Activated naive CD4-positive, alpha-beta T cell treated with anti-CD3 and anti-CD28 coated beads for 36 hours (primary cell): Measurements from ENCODE around the gene FAM163A. TPM values are rescaled to one million over a fixed set of nuclear protein-coding genes. Genes with fewer than 3 reads are reported as not detected.
"Not testable (repeated sequence)": the region's sequence is repeated elsewhere in the genome, so short reads cannot be mapped to it uniquely, and the experiment has no call there.

ENCODE experiments used
- CTCF ChIA-PET: fragments of 350-600 bp; sonication (Branson Sonifier 250); formaldehyde crosslinking; loops from one replicate; lab custom pipeline; 2021; ENCODE audit warnings: antibody characterized with exemption; lab: Charles Lee
- DNase-seq: peaks from one replicate; pipeline ENCODE4 v3.0.0-alpha.2; 2020
- H3K27ac Mint-ChIP-seq: one replicate; pipeline ENCODE4 v1.8.0; 2021; ENCODE audit warnings: mild to moderate bottlenecking, mixed read lengths
- H3K27me3 Mint-ChIP-seq: one replicate; pipeline ENCODE4 v1.8.0; 2021; ENCODE audit warnings: low read depth, mixed read lengths
- H3K36me3 Mint-ChIP-seq: one replicate; pipeline ENCODE4 v1.8.0; 2021; ENCODE audit warnings: low read depth, mixed read lengths
- H3K4me1 Mint-ChIP-seq: one replicate; pipeline ENCODE4 v1.8.0; 2021; ENCODE audit warnings: low read depth, mixed read lengths
- H3K4me3 Mint-ChIP-seq: one replicate; pipeline ENCODE4 v1.8.0; 2021; ENCODE audit warnings: mild to moderate bottlenecking, moderate library complexity, mixed read lengths
- H3K9me3 Mint-ChIP-seq: one replicate; pipeline ENCODE4 v1.8.0; 2021; ENCODE audit warnings: mixed read lengths
- intact Hi-C: fragments of 100-400 bp; cut with micrococcal nuclease; formaldehyde crosslinking; loops from one replicate; pipeline ENCODE4 v1.15.1; 2023
- total RNA-seq, 2 experiments: library from RNA; stranded (reverse); gene quantifications; one replicate each; pipeline ENCODE4 v1.2.3, GENCODE V29; 2021

FAM163A gene
- under 1 TPM in 1 of 2 experiments, not detected in 1; 0.10 TPM for total RNA-seq

DNA sequence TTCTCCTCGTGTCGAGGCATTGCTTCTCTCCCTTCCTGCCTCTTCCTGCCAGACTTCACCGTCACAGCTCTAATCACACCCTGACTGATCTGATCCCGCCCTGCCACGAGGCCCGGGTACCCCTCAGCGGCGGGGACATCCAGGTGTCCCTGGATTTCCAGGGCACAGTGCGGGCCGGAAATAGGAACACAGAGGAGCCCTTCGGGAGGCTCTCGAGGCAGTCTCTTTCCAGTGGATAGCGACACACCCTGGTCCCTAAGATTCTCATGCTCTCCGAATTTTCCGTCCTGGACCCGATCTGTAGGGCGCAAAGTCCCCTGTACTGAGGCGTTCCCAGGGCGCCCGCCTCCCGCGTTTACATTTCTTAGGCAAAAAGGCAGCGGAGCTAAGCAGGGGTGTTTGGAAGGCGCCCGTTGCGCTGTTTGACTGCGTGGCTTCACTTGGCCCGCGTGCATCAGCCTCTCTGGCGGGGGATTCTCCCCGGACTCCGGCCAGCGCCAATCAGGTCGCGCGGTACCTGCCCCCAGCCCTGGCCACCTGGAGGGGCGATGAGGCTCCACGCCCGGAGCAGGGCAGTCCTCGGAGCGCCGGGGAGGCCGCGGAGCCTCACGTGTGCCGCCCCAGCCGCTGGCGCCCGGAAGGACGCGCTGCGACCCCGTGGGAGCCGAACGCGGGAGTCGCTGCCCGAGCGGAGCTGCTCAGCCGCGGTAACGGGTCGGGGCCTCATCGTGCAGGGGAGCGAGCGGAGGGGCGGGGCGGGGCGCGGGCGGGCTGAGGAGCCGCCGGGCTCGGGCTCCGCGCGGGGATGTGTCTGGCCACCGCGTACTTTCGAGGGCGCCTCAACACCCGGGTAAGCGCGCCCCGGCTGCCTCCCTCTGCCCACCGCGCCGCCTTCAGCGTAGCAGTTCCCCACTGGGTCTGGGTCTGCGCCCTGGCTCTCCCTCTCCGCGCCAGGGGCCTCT is at the start of gene FAM163A:
FAM163A (plus strand) TSS at position 575 of the 962 bp plus-strand sequence. CDS start 69,807 bp downstream, outside the sequence.
- Mint-ChIP-seq H3K4me1 (peaks cover 7% of the 10 kb centered on the region), H3K36me3 (no peaks in the 10 kb centered on the region), H3K9me3 (no peaks in the 10 kb centered on the region), H3K27ac (no peak within 1 kb of the TSS), H3K27me3 (peaks cover 49% of the 10 kb centered on the region), H3K4me3 (peak within 1 kb of the TSS; percentile 47)
- intact Hi-C loops, result loop anchor here (2.0 kb wide), 1 partner anchor 32 kb away; no protein-coding TSS in a partner anchor
- CTCF ChIA-PET, result interaction anchor here (1.0 to 1.3 kb wide), 3 partner anchors 33 to 72 kb away, joined by 3 to 4 read pairs (median 3); no protein-coding TSS in a partner anchor
- DNase-seq, result peak; percentile 19

DNA sequence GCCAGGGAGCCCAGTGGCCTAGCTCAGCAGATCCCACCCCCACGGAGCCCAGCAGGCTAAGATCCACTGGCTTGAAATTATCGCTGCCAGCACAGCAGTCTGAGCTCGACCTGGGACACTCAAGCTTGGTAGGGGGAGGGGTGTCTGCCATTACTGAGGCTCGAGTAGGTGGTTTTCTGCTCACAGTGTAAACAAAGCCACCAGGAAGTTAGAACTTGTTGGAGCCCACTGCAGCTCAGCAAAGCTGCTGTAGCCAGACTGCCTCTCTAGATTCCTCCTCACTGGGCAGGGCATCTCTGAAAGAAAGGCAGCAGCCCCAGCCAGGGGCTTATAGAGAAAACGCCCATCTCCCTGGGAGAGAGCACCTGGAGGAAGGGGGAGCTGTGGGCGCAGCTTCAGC is 48.6 kb upstream of the FAM163A start:
- H3K27ac Mint-ChIP-seq, H3K4me3 Mint-ChIP-seq, H3K27me3 Mint-ChIP-seq, H3K36me3 Mint-ChIP-seq, intact Hi-C loops, DNase-seq, H3K9me3 Mint-ChIP-seq, H3K4me1 Mint-ChIP-seq: not testable (repeated sequence)
- CTCF ChIA-PET, result interaction anchor here (0.6 to 18.9 kb wide), 3 partner anchors 12 to 119 kb away, joined by 3 to 771 read pairs (median 5); no protein-coding TSS in a partner anchor

DNA sequence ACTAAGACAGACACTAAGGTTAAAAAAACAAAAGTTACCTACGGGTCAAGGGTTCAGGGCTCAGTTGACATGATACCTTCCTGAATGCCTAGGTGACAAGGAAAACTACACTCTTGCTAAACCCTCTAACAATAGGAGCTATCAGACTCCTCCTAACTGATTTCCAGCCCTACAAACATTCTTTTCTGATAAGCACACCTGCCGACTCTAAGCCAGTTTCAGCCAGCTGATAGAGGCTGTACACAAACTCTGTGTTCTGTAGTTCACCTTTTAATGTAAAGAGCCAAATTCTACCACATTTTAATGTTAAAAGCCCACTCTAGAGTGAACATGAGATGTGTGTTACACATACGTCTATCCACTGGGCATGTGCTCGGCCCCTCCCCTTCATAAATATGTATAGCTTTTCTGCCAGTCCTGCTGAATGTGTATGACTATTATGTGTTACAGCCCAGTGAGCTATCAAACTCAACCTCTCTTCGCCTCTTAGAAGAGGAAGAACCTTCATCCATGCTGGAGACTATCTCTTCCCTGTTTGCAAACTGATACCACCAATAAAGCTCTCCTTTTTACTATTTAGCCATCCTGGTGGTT is 40.0 kb upstream of the FAM163A start:
- intact Hi-C loops, result loop anchor here (10.0 kb wide), 3 partner anchors 252 to 712 kb away; partner anchors contain the start of gene CEP350
- peaks cover 2% of the 10 kb centered on the region for H3K4me1 Mint-ChIP-seq
- no peaks in the 10 kb centered on the region for H3K9me3 Mint-ChIP-seq
- no peak overlapping the region for H3K4me3 Mint-ChIP-seq
- DNase-seq, result no peak
- H3K36me3 Mint-ChIP-seq, result no peaks in the 10 kb centered on the region
- CTCF ChIA-PET, result interaction anchor here (1.4 to 18.9 kb wide), 2 partner anchors 94 to 110 kb away, joined by 4 to 771 read pairs; no protein-coding TSS in a partner anchor
- no peak overlapping the region for H3K27ac Mint-ChIP-seq
- no peaks in the 10 kb centered on the region for H3K27me3 Mint-ChIP-seq

DNA sequence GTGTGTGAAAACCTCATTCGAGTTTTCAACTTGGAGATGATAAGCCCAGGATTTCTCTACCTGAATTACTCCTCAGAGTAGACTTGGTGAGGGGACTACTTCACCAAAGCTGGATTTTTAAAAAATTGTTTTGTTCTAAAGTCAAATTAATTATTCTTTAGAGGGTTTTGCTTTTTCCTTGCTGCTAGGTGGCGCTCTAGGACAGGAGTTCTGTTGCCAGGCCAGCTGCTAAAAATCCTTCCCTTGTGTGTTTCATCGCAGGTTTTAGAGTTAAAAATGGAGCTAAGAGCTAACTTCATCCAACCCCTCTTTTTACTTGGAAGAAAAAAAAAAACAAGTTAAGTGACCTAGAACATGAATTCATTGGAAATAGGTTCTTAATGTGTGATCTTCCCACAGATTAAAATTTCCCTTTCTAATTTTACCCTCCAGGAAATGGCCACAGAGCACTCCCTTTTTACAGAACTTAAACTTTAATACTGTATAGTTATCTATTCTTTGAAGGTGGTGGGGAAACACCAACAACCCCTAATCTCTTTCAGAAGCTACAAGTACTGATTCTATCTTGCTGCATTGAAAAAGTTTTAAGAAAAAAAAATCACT is 36.7 kb upstream of the FAM163A start:
- CTCF ChIA-PET, result interaction anchor here (0.5 to 18.9 kb wide), 36 partner anchors 9 to 1373 kb away, joined by 3 to 771 read pairs (median 5); partner anchors contain the start of gene FAM163A
- intact Hi-C loops, result loop anchor here (1.0 to 10.0 kb wide), 9 partner anchors 103 to 772 kb away; partner anchors contain the start of genes CEP350, TOR1AIP1 and TOR3A
- Mint-ChIP-seq H3K9me3 (no peaks in the 10 kb centered on the region), H3K4me3 (no peak overlapping the region), H3K27ac (no peak overlapping the region), H3K36me3 (no peaks in the 10 kb centered on the region), H3K4me1 (peaks cover 23% of the 10 kb centered on the region), H3K27me3 (no peaks in the 10 kb centered on the region)
- DNase-seq, result peak; percentile 83

DNA sequence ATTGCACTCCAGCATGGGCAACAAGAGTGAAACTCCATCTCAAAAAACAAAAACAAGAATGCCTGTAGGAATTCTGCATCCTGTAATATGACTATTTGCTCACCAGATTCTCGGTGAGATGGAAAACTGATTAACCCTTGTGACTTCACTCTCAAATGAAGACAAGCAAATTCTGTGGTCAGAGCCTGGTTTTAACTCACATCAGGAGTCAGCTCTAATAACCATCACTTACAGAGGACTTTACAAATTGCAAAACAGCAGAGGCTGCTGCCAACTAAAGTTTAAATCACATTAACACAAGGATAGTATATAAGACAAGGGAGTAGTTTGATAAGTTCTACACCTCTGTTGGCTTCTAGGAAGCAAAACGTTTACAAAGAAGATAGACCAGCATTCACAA is 35.7 kb upstream of the FAM163A start:
- CTCF ChIA-PET, result interaction anchor here (0.7 to 18.9 kb wide), 6 partner anchors 13 to 472 kb away, joined by 3 to 771 read pairs (median 6); no protein-coding TSS in a partner anchor
- peaks cover 23% of the 10 kb centered on the region for H3K4me1 Mint-ChIP-seq
- H3K27me3 Mint-ChIP-seq, result no peaks in the 10 kb centered on the region
- DNase-seq, result no peak
- intact Hi-C loops, result loop anchor here (5.0 to 10.0 kb wide), 5 partner anchors 175 to 707 kb away; partner anchors contain the start of genes CEP350, TOR1AIP1 and TOR3A
- no peak overlapping the region for H3K4me3 Mint-ChIP-seq
- no peaks in the 10 kb centered on the region for H3K36me3 Mint-ChIP-seq
- H3K27ac Mint-ChIP-seq, result no peak overlapping the region
- no peaks in the 10 kb centered on the region for H3K9me3 Mint-ChIP-seq

DNA sequence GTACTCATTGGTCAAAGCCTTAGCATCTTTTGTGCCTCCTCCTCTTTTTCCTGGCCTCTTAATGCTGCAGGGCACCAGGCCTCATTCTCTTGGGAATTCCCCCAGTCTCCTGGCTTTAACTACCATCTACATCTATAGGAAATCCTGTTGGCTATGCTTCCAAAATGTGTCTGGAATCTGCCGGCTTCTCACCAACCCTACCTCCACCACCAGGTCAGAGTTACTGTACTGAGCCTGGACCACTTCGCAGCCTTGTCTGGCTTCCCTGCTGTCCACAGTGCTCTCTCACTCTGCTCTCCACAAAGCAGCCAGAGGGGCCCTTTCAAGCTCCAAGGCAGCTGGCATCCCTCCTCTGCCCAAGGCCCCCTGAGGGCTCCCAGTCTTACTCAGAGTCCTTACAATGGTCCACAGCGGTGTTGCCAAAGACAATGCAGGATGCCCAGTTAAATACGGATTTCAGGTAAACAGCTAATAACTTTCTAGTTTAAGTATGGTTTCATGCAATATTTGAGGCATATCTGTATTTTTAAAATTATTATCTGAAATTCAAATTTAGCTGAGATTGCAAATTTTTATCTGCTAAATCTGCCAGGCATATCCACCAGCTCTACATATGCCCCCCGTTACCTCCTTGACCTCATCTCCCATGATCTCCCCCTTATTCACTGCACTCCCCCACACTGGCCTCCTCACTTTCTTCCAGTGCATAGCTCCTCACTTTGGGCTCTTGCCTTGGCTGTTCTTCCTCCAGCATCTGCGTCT is 34.5 kb upstream of the FAM163A start:
- no peaks in the 10 kb centered on the region for H3K36me3 Mint-ChIP-seq
- no peak overlapping the region for H3K4me3 Mint-ChIP-seq
- H3K27ac Mint-ChIP-seq, result no peak overlapping the region
- CTCF ChIA-PET, result interaction anchor here (1.0 to 18.9 kb wide), 5 partner anchors 11 to 470 kb away, joined by 3 to 771 read pairs (median 4); partner anchors contain the start of gene FAM163A
- no peak for DNase-seq
- peaks cover 23% of the 10 kb centered on the region for H3K4me1 Mint-ChIP-seq
- intact Hi-C loops, result loop anchor here (5.0 to 10.0 kb wide), 5 partner anchors 174 to 706 kb away; partner anchors contain the start of genes CEP350, TOR1AIP1 and TOR3A
- no peaks in the 10 kb centered on the region for H3K27me3 Mint-ChIP-seq
- H3K9me3 Mint-ChIP-seq, result peaks cover 8% of the 10 kb centered on the region

DNA sequence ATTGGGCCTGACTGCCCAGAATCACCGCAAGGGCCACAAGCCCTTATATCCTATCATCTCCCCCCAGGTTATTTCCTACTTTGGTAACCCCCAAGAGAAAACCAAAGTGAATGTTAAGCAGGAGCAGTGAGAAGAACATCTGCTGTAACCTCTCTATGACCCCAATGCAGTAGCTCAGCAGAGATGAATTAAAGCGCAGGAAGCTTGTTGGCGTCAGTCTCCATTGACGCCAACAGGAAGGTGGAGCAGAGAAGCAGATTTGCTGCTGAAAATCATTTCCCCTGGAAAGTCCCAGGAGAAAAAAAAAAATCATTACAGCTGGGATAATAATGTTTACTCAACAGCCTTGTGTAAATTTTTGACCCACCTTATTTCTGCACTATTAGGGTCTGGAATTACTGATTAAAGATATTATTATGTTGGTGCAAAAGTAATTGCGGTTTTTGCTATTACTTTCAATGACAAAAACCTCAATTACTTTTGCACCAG is 33.2 kb upstream of the FAM163A start:
- peak; percentile 60 for DNase-seq
- H3K4me3 Mint-ChIP-seq, result no peak overlapping the region
- peak overlapping the region; percentile 16 for H3K27ac Mint-ChIP-seq
- intact Hi-C loops, result loop anchor here (1.0 to 10.0 kb wide), 10 partner anchors 33 to 705 kb away; partner anchors contain the start of genes CEP350, FAM163A, TOR1AIP1 and TOR3A
- H3K27me3 Mint-ChIP-seq, result no peaks in the 10 kb centered on the region
- CTCF ChIA-PET, result interaction anchor here (0.6 to 18.9 kb wide), 8 partner anchors 10 to 373 kb away, joined by 3 to 771 read pairs (median 4); partner anchors contain the start of gene FAM163A
- peaks cover 17% of the 10 kb centered on the region for H3K9me3 Mint-ChIP-seq
- peaks cover 23% of the 10 kb centered on the region for H3K4me1 Mint-ChIP-seq
- H3K36me3 Mint-ChIP-seq, result peaks cover 4% of the 10 kb centered on the region

DNA sequence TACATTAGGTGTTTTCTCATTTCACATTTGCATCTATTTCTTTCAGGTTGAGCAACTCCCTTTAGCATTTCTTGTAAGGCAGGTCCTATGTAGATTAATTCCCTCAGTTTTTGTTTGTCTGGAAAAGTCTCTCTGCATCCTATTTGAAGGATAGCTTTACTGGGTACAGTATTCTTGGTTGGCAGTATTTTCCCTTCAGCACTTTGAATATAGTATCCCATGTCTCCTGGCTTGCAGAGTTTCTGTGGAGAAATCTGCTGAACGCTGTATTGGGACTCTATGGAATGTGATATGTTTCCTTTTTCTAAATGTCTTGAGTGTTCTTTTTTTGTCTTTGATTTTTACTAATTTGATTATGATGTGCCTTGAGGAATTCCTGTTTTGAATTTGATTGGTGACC is 28.9 kb upstream of the FAM163A start:
- H3K36me3 Mint-ChIP-seq, result peaks cover 12% of the 10 kb centered on the region
- peaks cover 49% of the 10 kb centered on the region for H3K9me3 Mint-ChIP-seq
- CTCF ChIA-PET, result interaction anchor here (0.7 to 2.9 kb wide), 4 partner anchors 8 to 101 kb away, joined by 3 to 10 read pairs (median 4); no protein-coding TSS in a partner anchor
- H3K27me3 Mint-ChIP-seq, result no peaks in the 10 kb centered on the region
- DNase-seq, result no peak
- no peak overlapping the region for H3K4me3 Mint-ChIP-seq
- no peak overlapping the region for H3K27ac Mint-ChIP-seq
- intact Hi-C loops, result no loop called here
- H3K4me1 Mint-ChIP-seq, result peaks cover 14% of the 10 kb centered on the region

DNA sequence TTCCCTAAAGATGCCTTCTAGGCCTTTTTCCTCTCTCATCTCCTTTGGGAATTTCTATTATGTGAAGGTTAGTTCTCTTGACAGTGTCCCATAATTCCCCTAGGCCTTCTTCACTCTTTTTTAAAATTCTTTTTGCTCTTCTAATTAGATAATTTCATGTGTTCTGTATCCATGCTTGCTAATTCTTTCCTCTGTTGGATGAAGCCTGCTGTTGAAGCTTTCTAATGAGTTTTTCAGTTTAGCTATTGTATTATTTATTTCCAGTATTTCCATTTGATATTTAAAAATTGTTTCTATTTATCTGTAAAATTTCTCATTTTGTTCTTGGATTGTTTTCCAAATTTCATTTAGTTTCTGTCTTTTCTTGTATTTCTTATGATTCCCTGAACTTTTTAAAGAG is 28.5 kb upstream of the FAM163A start:
- CTCF ChIA-PET, result interaction anchor here (0.7 to 2.9 kb wide), 3 partner anchors 8 to 95 kb away, joined by 3 to 10 read pairs (median 4); no protein-coding TSS in a partner anchor

DNA sequence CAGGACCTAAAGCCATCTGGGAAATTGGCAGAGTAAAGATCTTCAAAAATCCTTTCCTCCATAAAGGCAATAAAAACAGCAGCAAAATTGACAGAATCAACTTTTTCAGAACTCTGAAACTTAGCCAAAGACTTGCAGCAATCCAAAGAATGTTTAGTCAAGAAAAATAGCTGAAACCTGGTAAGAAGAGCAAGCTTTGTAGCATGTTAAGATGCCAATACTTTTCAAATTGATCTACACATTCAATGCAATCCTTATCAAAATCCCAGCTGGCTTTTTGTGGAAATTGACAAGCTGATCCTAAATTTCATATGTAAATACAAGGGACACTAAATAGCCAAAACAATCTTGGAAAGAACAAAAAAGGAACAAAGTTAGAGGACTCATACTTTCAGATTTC is 23.8 kb upstream of the FAM163A start:
- CTCF ChIA-PET, result interaction anchor here (0.7 to 1.5 kb wide), 4 partner anchors 10 to 95 kb away, joined by 3 to 5 read pairs (median 4); no protein-coding TSS in a partner anchor
- Mint-ChIP-seq H3K27ac (no peak overlapping the region), H3K27me3 (no peaks in the 10 kb centered on the region), H3K4me1 (no peaks in the 10 kb centered on the region), H3K4me3 (no peak overlapping the region), H3K36me3 (peaks cover 9% of the 10 kb centered on the region), H3K9me3 (peaks cover 46% of the 10 kb centered on the region)
- intact Hi-C loops, result no loop called here
- DNase-seq, result no peak

More for the DNA sequence above, 28.5 kb upstream of the FAM163A start:
- peaks cover 12% of the 10 kb centered on the region for H3K36me3 Mint-ChIP-seq
- H3K4me1 Mint-ChIP-seq, result peaks cover 10% of the 10 kb centered on the region
- intact Hi-C loops, result no loop called here
- H3K9me3 Mint-ChIP-seq, result peaks cover 49% of the 10 kb centered on the region
- H3K27me3 Mint-ChIP-seq, result no peaks in the 10 kb centered on the region
- no peak overlapping the region for H3K27ac Mint-ChIP-seq
- no peak overlapping the region for H3K4me3 Mint-ChIP-seq
- no peak for DNase-seq
